ENCODE data around the gene OR10T2.
"Not testable (repeated sequence)": the region's sequence is repeated elsewhere in the genome, so short reads cannot be mapped to it uniquely, and the experiment has no call there.

The OR10T2 gene

GRCh38 chr1:158355773-158356285 is 43.4 kb downstream of the OR10T2 start:
- no peak for DNase-seq

GRCh38 chr1:158354255-158354654 is 45.0 kb downstream of the OR10T2 start:
- peak; percentile 57 to 77 (median 69) for DNase-seq

GRCh38 chr1:158353303-158354075 is 45.8 kb downstream of the OR10T2 start, which contains the start of gene CD1E:
TSS of gene CD1E (plus strand) at chr1:158353894. CDS start at chr1:158353989, 95 bp downstream.
- peak; percentile 60 to 83 (median 78) for DNase-seq

- not testable (repeated sequence) for DNase-seq
Observed at GRCh38 chr1:158348946-158349345, 50.3 kb downstream of the OR10T2 start.
